ENCODE results near the gene FGGY.

GRCh38 chr1:59682396-59683080, 385.6 kb downstream of the FGGY start:
- TF ChIP-seq EZH2 (IDR thresholded peaks at IDR 0.05; ENCODE audit: borderline replicate concordance, low read length) (no peak), CTCF (conservative IDR thresholded peaks at IDR 0.05 in 1 of 2, IDR thresholded peaks at IDR 0.05 in 1 of 2; ENCODE audit: extremely low read depth in 1 of 2, insufficient read depth in 1 of 2, low read depth in 1 of 2, low read length in 2 of 2) (no peak)
